ENCODE data around the gene ATP6V1A. TPM values are rescaled to one million over a fixed set of nuclear protein-coding genes. Genes with fewer than 3 reads are reported as not detected.

ATP6V1A gene
- total and polyA plus RNA-seq, 2 donors (not counting 1 experiment from before 2014, with no cell fraction given), result 7.6 to 44.3 TPM

GRCh38 chr3:113758389-113759024 is 11.7 kb downstream of the ATP6V1A start:
- Histone ChIP-seq H2AFZ (ENCODE audit: insufficient read depth, low read depth, low read length, poor library complexity, severe bottlenecking) (no peak overlapping the region), H3K79me2 (ENCODE audit: control insufficient read depth, insufficient read depth, low read length) (peaks cover 57% of the 10 kb centered on the region), H3K9me3 (ENCODE audit: control extremely low read depth in 1 of 3, control insufficient read depth in 2 of 3, insufficient read depth in 1 of 3, low read length in 2 of 3) (peaks cover 0 to 8% (median 2%) of the 10 kb centered on the region in 3 donors), H3K36me3 (replicated peaks in 1 of 2; ENCODE audit: control extremely low read depth in 1 of 2, control insufficient read depth in 1 of 2, extremely low read depth in 1 of 2, insufficient read depth in 2 of 2, low read length in 1 of 2) (no peaks in the 10 kb centered on the region), H3K4me1 (ENCODE audit: control insufficient read depth in 2 of 2, insufficient read depth in 2 of 2, low read length in 2 of 2) (peaks cover 12 to 13% of the 10 kb centered on the region in 2 donors), H3K27ac (ENCODE audit: low read length in 2 of 2) (no peak overlapping the region), H3K27me3 (replicated peaks in 1 of 4; ENCODE audit: control extremely low read depth in 1 of 4, control insufficient read depth in 3 of 4, insufficient read depth in 4 of 4, low read length in 3 of 4) (no peaks in the 10 kb centered on the region), H4K20me1 (ENCODE audit: control insufficient read depth, insufficient read depth, low read length, poor library complexity, severe bottlenecking) (peaks cover 6% of the 10 kb centered on the region), H3K9ac (ENCODE audit: low read length) (no peak overlapping the region), H3K4me2 (replicated peaks; ENCODE audit: low read depth, low read length, poor library complexity, severe bottlenecking) (no peak overlapping the region), H3K4me3 (ENCODE audit: control extremely low read depth in 1 of 5, extremely low read depth in 1 of 5, insufficient read depth in 1 of 5, low read depth in 2 of 5, low read length in 4 of 5) (no peak overlapping the region)
- ATAC-seq (ENCODE audit: low read depth) (no peak), DNase-seq (no peak)
- H3K4me3 Mint-ChIP-seq, result no peak overlapping the region
- no peak overlapping the region for H3K27ac Mint-ChIP-seq
- no CpG with 5 or more reads among the region's 1 CpG for WGBS (ENCODE audit: insufficient coverage)
- CTCF ChIA-PET, result no interaction called here
- POLR2A ChIA-PET, result no interaction called here
- no peak for TF ChIP-seq EZH2 (IDR thresholded peaks at IDR 0.05; ENCODE audit: borderline replicate concordance, insufficient read depth, low read depth, low read length, poor library complexity, severe bottlenecking)
- TF ChIP-seq CTCF (IDR thresholded peaks at IDR 0.05), result no peak
- intact Hi-C loops (cut with micrococcal nuclease), result no loop called here
- peaks cover 2% of the 10 kb centered on the region for H3K9me3 Mint-ChIP-seq (ENCODE audit: insufficient read depth)
- H3K27me3 Mint-ChIP-seq, result no peaks in the 10 kb centered on the region
- H3K4me1 Mint-ChIP-seq, result peaks cover 18% of the 10 kb centered on the region

- CTCF ChIA-PET, result interaction anchor here (0.7 kb wide), 2 partner anchors 35 to 95 kb away, joined by 3 read pairs; no protein-coding TSS in a partner anchor
- Mint-ChIP-seq H3K4me3 (no peak overlapping the region), H3K27ac (no peak overlapping the region), H3K9me3 (ENCODE audit: insufficient read depth) (no peaks in the 10 kb centered on the region), H3K4me1 (peaks cover 1% of the 10 kb centered on the region), H3K27me3 (no peaks in the 10 kb centered on the region)
- Histone ChIP-seq H3K27ac (ENCODE audit: low read length in 2 of 2) (no peak overlapping the region), H2AFZ (ENCODE audit: insufficient read depth, low read depth, low read length, poor library complexity, severe bottlenecking) (no peak overlapping the region), H4K20me1 (ENCODE audit: control insufficient read depth, insufficient read depth, low read length, poor library complexity, severe bottlenecking) (peaks cover 5% of the 10 kb centered on the region), H3K36me3 (replicated peaks in 1 of 2; ENCODE audit: control extremely low read depth in 1 of 2, control insufficient read depth in 1 of 2, extremely low read depth in 1 of 2, insufficient read depth in 2 of 2, low read length in 1 of 2) (no peaks in the 10 kb centered on the region), H3K4me1 (ENCODE audit: control insufficient read depth in 2 of 2, insufficient read depth in 2 of 2, low read length in 2 of 2) (no peaks in the 10 kb centered on the region), H3K79me2 (ENCODE audit: control insufficient read depth, insufficient read depth, low read length) (peaks cover 16% of the 10 kb centered on the region), H3K9ac (ENCODE audit: low read length) (no peak overlapping the region), H3K27me3 (replicated peaks in 1 of 4; ENCODE audit: control extremely low read depth in 1 of 4, control insufficient read depth in 3 of 4, insufficient read depth in 4 of 4, low read length in 3 of 4) (no peaks in the 10 kb centered on the region), H3K4me3 (ENCODE audit: control extremely low read depth in 1 of 5, extremely low read depth in 1 of 5, insufficient read depth in 1 of 5, low read depth in 2 of 5, low read length in 4 of 5) (no peak overlapping the region), H3K4me2 (replicated peaks; ENCODE audit: low read depth, low read length, poor library complexity, severe bottlenecking) (no peak overlapping the region), H3K9me3 (ENCODE audit: control extremely low read depth in 1 of 3, control insufficient read depth in 2 of 3, insufficient read depth in 1 of 3, low read length in 2 of 3) (no peaks in the 10 kb centered on the region)
- no CpG with 5 or more reads among the region's 2 CpGs for WGBS (ENCODE audit: insufficient coverage)
- TF ChIP-seq CTCF (IDR thresholded peaks at IDR 0.05), result no peak
- TF ChIP-seq EZH2 (IDR thresholded peaks at IDR 0.05; ENCODE audit: borderline replicate concordance, insufficient read depth, low read depth, low read length, poor library complexity, severe bottlenecking), result no peak
- intact Hi-C loops (cut with micrococcal nuclease), result no loop called here
- ATAC-seq (ENCODE audit: low read depth), result no peak
- POLR2A ChIA-PET, result no interaction called here
- DNase-seq, result no peak
Measured at GRCh38 chr3:113764698-113765097, 17.9 kb downstream of the ATP6V1A start.
